ENCODE data around the gene BTN1A1. TPM values are rescaled to one million over a fixed set of nuclear protein-coding genes. Genes with fewer than 3 reads are reported as not detected.

The BTN1A1 gene
- total RNA-seq, 2 donors from 2014 or later: 0.10 TPM; not detected in 1

DNA sequence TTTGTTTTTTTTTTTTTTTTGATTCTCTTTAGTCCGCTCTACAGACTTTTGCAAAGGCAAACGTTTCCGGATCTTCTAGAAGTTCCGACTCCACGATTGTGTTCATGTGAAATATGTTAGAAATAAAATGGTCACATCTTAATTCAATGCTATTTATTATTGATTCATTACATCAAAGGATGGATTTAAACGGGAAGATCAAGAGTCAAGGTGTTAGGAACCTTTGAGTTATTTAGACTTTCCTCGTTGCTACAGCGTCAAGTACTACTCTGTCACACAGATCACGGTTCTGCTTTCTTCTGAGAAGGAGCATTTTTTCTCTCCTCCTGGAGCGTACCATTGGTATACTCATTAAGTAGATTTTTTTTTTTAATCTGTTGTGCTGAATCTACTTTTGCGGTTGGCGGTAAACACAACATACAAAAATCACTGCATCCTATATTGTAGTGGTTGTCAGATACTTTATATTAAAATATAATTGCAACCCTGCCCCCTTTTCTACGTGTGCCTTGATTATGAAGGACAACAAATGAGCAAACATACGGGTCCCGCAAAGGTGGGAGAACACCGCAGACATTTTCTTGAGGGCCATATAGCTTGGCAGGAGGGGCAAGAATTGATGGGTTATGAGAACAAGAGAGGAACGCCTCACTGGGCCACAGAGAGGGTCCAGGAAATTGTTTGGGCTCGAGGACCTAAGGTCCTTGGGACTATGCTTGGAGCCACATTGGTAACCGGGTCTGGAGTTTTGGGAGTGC, 55.6 kb downstream of the BTN1A1 start:
- no peak for DNase-seq
- H3K9me3 ChIP-seq (ENCODE audit: control insufficient read depth, low read length, poor library complexity, severe bottlenecking): no peaks in the 10 kb centered on the region
- H3K4me3 Mint-ChIP-seq: no peak overlapping the region
- no peaks in the 10 kb centered on the region for H3K36me3 Mint-ChIP-seq (ENCODE audit: low read depth)
- H3K27me3 Mint-ChIP-seq: no peaks in the 10 kb centered on the region
- H3K4me1 Mint-ChIP-seq: peaks cover 6% of the 10 kb centered on the region
- ATAC-seq: no peak
- no peak overlapping the region for H3K27ac Mint-ChIP-seq

DNA sequence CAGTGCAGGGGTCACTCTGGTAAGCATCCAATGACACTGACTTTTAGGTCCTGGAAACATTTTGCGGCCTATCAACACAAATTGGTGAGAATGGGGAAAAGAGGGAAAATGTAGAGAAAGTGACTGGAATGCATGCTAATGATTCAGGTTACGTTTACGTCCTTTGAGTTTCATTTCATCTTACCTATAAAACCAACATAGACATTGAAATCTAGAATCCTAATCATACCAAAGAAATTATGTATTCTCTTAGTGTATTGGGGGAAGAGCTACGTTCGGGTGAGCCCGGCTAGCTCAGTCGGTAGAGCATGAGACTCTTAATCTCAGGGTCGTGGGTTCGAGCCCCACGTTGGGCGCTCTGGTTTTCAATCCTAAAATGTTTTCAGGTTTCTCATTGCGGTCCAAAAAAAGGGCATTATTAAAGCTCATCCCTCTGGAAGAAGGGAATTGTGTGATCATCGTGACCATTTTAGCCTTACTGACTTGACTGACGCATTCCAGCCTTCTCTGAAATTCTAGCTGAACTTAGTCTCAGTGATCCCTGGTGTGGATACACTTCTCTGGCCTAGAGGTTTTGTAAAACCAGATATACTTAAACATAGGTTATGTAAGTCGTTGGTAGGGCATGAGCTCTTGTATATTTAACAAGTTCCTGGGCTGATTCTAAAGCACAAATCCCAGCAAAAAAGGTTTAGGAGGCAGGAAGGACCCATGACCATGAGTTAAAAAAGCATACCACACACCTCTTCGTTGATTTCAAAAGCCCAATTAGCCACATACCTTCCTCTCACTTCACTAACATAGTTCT, 56.4 kb downstream of the BTN1A1 start:
- H3K4me3 Mint-ChIP-seq: peak overlapping the region; percentile 28
- no peak overlapping the region for H3K27ac Mint-ChIP-seq
- ATAC-seq: no peak

More for the DNA sequence above, 56.4 kb downstream of the BTN1A1 start:
- no peak for DNase-seq
- H3K27me3 Mint-ChIP-seq: no peaks in the 10 kb centered on the region
- no peaks in the 10 kb centered on the region for H3K9me3 ChIP-seq (ENCODE audit: control insufficient read depth, low read length, poor library complexity, severe bottlenecking)
- H3K36me3 Mint-ChIP-seq (ENCODE audit: low read depth): no peaks in the 10 kb centered on the region
- peaks cover 6% of the 10 kb centered on the region for H3K4me1 Mint-ChIP-seq

Other genes starting within 250 kb of the BTN1A1 start
- gene BTN3A2, start 135.1 kb upstream of the BTN1A1 start, total RNA-seq: 100 to 1,000 TPM; 115 to 147 TPM
- 10 to 100 TPM; 21.4 to 23.6 TPM for gene BTN2A2, start 117.2 kb upstream of the BTN1A1 start, total RNA-seq
- 100 to 1,000 TPM; 169 to 205 TPM for gene BTN3A1, start 98.0 kb upstream of the BTN1A1 start, total RNA-seq
- gene BTN3A3, start 59.8 kb upstream of the BTN1A1 start, total RNA-seq: 10 to 100 TPM; 51.6 to 78.0 TPM
- gene BTN2A1, start 42.3 kb upstream of the BTN1A1 start, total RNA-seq: 10 to 100 TPM; 25.9 to 27.9 TPM
- 10 to 100 TPM; 54.7 to 60.1 TPM for gene HMGN4, start 38.1 kb downstream of the BTN1A1 start, total RNA-seq
- gene ABT1, start 96.7 kb downstream of the BTN1A1 start, total RNA-seq: 10 to 100 TPM; 25.0 to 28.4 TPM
- 1 to 10 TPM; 3.1 to 4.4 TPM for gene ZNF322, start 159.4 kb downstream of the BTN1A1 start, total RNA-seq